Fibroblast of mammary gland (primary cell): ENCODE results near the gene SLC18B1.

Source experiments
- DNase-seq: peaks from one replicate; pipeline ENCODE4 v3.0.0-alpha.2; 2010; ENCODE audit warnings: low read depth
- H3K4me3 ChIP-seq: 2 replicates; pipeline ENCODE4 v1.5.1; 2011; ENCODE audit warnings: low read depth, mild to moderate bottlenecking, low read length, moderate library complexity; ENCODE audit not compliant: control insufficient read depth
- CTCF ChIP-seq: conservative IDR thresholded peaks from 2 replicates; pipeline ENCODE4 v1.5.1; 2011; ENCODE audit warnings: low read depth, low read length, inconsistent platforms; ENCODE audit not compliant: control insufficient read depth, insufficient read depth

Gene SLC18B1

GRCh38 chr6:132725471-132725870 lies 73.0 kb downstream of the SLC18B1 start:
- H3K4me3 ChIP-seq: no peak overlapping the region
- TF ChIP-seq CTCF: no peak
- DNase-seq: no peak

- TF ChIP-seq CTCF: no peak
- DNase-seq: no peak
- no peak overlapping the region for H3K4me3 ChIP-seq
Observed at GRCh38 chr6:132719736-132720448, 78.5 kb downstream of the SLC18B1 start.
